Cardiac fibroblast (primary cell): ENCODE measurements around the gene LITAF.

ENCODE experiments used
- DNase-seq, 2 donors: peaks; one replicate each; pipeline versions ENCODE4 v3.0.0 to v3.0.0-alpha.2; 2010; ENCODE audit warnings: low read depth in 2 of 2
- H3K4me3 ChIP-seq, 2 donors: replicated peaks in 1 of 2; 1 replicate in 1 of 2; 2 replicates in 1 of 2; pipeline ENCODE4 v1.5.1; 2011; ENCODE audit warnings: low read depth in 2 of 2, low read length in 2 of 2, mild to moderate bottlenecking in 2 of 2, moderate library complexity in 1 of 2
- CTCF ChIP-seq: IDR thresholded peaks from one replicate; pipeline ENCODE4 v1.5.1; 2011; ENCODE audit warnings: low read depth, mild to moderate bottlenecking, low read length, inconsistent platforms

LITAF gene

GRCh38 chr16:11533588-11533987, 53.1 kb downstream of the LITAF start:
- no peak for TF ChIP-seq CTCF
- no peak overlapping the region for H3K4me3 ChIP-seq
- no peak for DNase-seq

- no peak for DNase-seq
- no peak for TF ChIP-seq CTCF
- H3K4me3 ChIP-seq = no peak overlapping the region
Measured at GRCh38 chr16:11530171-11530940, 56.4 kb downstream of the LITAF start.

- no peak for TF ChIP-seq CTCF
- DNase-seq = no peak
- H3K4me3 ChIP-seq = no peak overlapping the region
Measured at GRCh38 chr16:11529285-11529684, 57.4 kb downstream of the LITAF start.

- no peak for DNase-seq
- TF ChIP-seq CTCF = no peak
- no peak overlapping the region for H3K4me3 ChIP-seq
Measured at GRCh38 chr16:11528053-11528452, 58.7 kb downstream of the LITAF start.

GRCh38 chr16:11526655-11527350, 59.9 kb downstream of the LITAF start:
- H3K4me3 ChIP-seq = no peak overlapping the region
- TF ChIP-seq CTCF = no peak
- DNase-seq = no peak

- no peak overlapping the region for H3K4me3 ChIP-seq
- TF ChIP-seq CTCF = no peak
- peak in 1 of 2 donors; percentile 8 for DNase-seq
Measured at GRCh38 chr16:11524098-11524760, 62.5 kb downstream of the LITAF start.
